ENCODE data around the gene UBE2I.

DNA sequence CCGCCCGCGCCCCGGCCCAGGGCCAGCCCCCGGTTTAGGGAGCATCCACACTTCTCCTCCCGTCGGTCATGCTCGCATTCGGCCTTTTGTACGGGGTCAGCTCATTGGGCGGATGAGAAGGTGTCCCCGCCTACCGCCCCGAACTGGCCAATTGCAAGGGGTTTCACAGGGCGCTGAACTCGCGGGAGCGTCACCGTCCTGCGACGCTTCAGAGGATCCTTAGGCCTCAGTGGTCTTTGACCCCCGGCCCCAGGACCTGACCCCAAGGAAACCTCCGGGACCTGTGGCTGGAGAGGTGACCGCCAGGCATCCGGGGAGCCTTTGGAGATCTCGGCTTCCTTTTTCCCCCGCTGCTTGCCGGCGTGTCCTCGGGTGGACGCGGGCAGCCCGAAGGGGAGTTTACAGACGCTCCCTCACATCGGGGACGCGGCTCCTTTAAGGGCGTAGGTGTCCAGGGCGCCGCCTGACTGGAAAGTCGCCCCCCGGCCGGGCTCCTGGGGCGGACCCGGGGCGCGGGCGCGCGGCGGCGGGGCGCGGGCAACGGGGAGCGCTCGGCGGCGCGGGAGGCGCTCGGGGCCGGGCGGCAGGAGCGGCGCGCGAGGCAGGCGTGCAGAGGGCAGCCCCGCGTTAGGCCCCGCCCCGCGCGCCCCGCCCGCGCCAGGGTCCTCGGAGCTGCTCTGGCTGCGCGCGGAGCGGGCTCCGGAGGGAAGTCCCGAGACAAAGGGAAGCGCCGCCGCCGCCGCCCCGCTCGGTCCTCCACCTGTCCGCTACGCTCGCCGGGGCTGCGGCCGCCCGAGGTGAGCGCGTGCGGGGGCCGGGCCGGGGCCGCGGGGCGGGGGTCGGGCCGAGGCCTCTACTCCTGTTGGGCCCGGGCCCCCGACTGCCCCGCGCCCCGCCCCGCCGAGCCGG lies at the start of gene UBE2I:
- TF ChIP-seq, protein P1, sequence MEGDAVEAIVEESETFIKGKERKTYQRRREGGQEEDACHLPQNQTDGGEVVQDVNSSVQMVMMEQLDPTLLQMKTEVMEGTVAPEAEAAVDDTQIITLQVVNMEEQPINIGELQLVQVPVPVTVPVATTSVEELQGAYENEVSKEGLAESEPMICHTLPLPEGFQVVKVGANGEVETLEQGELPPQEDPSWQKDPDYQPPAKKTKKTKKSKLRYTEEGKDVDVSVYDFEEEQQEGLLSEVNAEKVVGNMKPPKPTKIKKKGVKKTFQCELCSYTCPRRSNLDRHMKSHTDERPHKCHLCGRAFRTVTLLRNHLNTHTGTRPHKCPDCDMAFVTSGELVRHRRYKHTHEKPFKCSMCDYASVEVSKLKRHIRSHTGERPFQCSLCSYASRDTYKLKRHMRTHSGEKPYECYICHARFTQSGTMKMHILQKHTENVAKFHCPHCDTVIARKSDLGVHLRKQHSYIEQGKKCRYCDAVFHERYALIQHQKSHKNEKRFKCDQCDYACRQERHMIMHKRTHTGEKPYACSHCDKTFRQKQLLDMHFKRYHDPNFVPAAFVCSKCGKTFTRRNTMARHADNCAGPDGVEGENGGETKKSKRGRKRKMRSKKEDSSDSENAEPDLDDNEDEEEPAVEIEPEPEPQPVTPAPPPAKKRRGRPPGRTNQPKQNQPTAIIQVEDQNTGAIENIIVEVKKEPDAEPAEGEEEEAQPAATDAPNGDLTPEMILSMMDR (IDR thresholded peaks at IDR 0.05) = no peak
- no peak for TF ChIP-seq POLR2A (IDR thresholded peaks at IDR 0.05)
